Colonic mucosa (tissue), 4 donors: Measurements from ENCODE around the gene PPP1R13B. TPM values are rescaled to one million over a fixed set of nuclear protein-coding genes. Genes with fewer than 3 reads are reported as not detected.

ENCODE experiments used
- DNase-seq: peaks from one replicate; pipeline ENCODE4 v3.0.0-alpha.2; 2020
- H3K27ac ChIP-seq: fragments of 200-600 bp; one replicate; pipeline ENCODE4 v1.8.0; 2021
- H3K27me3 ChIP-seq: fragments of 200-600 bp; one replicate; pipeline ENCODE4 v1.8.0; 2021
- H3K36me3 ChIP-seq: fragments of 200-600 bp; one replicate; pipeline ENCODE4 v1.8.0; 2021
- H3K4me1 ChIP-seq: fragments of 200-600 bp; one replicate; pipeline ENCODE4 v1.8.0; 2021; ENCODE audit warnings: mild to moderate bottlenecking
- H3K4me3 ChIP-seq: fragments of 200-600 bp; one replicate; pipeline ENCODE4 v1.8.0; 2021
- H3K9ac ChIP-seq, 2 donors: one replicate each; pipeline ENCODE4 v1.7.0; 2013; ENCODE audit warnings: control low read depth in 2 of 2, low read depth in 2 of 2, low read length in 2 of 2
- H3K9me3 ChIP-seq: fragments of 200-600 bp; one replicate; pipeline ENCODE4 v1.8.0; 2021
- intact Hi-C: fragments of 100-400 bp; cut with DNase I; formaldehyde crosslinking; loops from one replicate; pipeline ENCODE4 v1.14.1; 2022
- total RNA-seq, 2 donors: library from RNA; stranded (reverse); fragmentation: NEBNext Ultra II Directional in 1 of 2; extraction: Animal tissue kit (Norgen Biotek cat#: 25700) in 1 of 2; gene quantifications; one replicate each; pipeline ENCODE4 v1.2.1, GENCODE V29; 2021
- TF ChIP-seq, protein P1 (sequence below): fragments of 200-600 bp; IDR thresholded peaks from one replicate; pipeline ENCODE4 v1.8.0; 2022; ENCODE audit warnings: antibody characterized with exemption, mild to moderate bottlenecking
- donor health status: healthy.
- donor health status: DM: no; HTN: no; CAD: no.
- donor health status: DM: no; HTN: no; CAD: no.

PPP1R13B gene
- total RNA-seq, 2 donors from 2014 or later: 41.1 to 48.3 TPM

DNA sequence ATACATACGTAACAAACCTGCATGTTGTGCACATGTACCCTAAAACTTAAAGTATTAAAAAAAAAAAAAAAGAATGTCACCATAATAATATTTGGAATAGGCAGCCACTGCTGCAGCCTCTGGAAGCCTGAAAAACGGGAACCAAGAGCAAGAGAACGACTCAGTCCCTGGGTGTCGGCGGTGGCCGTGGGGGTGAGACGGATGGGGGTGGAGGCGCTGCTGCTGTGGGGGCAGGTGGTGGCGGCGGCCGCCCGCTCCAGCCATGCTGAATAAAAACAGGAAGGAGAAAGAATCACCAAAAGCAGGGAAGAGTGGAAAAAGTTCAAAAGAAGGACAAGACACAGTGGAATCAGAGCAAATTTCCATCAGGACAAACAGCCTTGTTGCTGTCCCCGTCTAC lies 84.8 kb downstream of the PPP1R13B start:
- no peak overlapping the region for H3K27ac ChIP-seq
- DNase-seq: no peak
- no peaks in the 10 kb centered on the region for H3K27me3 ChIP-seq
- intact Hi-C loops: no loop called here
- H3K36me3 ChIP-seq: no peaks in the 10 kb centered on the region
- H3K4me1 ChIP-seq: no peaks in the 10 kb centered on the region
- no peaks in the 10 kb centered on the region for H3K9me3 ChIP-seq
- TF ChIP-seq, protein P1, sequence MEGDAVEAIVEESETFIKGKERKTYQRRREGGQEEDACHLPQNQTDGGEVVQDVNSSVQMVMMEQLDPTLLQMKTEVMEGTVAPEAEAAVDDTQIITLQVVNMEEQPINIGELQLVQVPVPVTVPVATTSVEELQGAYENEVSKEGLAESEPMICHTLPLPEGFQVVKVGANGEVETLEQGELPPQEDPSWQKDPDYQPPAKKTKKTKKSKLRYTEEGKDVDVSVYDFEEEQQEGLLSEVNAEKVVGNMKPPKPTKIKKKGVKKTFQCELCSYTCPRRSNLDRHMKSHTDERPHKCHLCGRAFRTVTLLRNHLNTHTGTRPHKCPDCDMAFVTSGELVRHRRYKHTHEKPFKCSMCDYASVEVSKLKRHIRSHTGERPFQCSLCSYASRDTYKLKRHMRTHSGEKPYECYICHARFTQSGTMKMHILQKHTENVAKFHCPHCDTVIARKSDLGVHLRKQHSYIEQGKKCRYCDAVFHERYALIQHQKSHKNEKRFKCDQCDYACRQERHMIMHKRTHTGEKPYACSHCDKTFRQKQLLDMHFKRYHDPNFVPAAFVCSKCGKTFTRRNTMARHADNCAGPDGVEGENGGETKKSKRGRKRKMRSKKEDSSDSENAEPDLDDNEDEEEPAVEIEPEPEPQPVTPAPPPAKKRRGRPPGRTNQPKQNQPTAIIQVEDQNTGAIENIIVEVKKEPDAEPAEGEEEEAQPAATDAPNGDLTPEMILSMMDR: no peak
- H3K4me3 ChIP-seq: no peak overlapping the region
- H3K9ac ChIP-seq: no peak overlapping the region

DNA sequence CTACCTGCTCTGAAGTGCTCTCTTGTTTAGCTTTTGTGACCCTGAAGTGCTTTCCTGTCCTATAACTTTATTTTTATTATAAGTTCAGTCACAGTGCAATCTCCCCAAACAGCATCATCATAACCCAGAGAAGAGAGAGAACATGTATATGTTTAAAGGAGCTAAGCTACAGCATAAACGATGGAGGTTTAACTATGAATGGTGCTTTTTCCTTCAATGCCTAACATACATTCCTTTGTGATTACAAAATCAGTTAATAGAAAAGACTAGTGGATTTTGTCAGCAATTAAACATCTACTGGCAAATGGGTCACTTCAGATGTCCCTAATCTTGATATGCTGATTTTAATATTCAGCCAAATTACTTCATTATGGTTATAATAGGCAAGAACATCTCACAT lies 85.3 kb downstream of the PPP1R13B start:
- Histone ChIP-seq H3K4me3 (no peak overlapping the region), H3K4me1 (no peaks in the 10 kb centered on the region), H3K27ac (no peak overlapping the region), H3K9ac (no peak overlapping the region), H3K9me3 (no peaks in the 10 kb centered on the region), H3K27me3 (no peaks in the 10 kb centered on the region), H3K36me3 (no peaks in the 10 kb centered on the region)
- intact Hi-C loops: no loop called here
- DNase-seq: no peak
- TF ChIP-seq, protein P1: no peak

DNA sequence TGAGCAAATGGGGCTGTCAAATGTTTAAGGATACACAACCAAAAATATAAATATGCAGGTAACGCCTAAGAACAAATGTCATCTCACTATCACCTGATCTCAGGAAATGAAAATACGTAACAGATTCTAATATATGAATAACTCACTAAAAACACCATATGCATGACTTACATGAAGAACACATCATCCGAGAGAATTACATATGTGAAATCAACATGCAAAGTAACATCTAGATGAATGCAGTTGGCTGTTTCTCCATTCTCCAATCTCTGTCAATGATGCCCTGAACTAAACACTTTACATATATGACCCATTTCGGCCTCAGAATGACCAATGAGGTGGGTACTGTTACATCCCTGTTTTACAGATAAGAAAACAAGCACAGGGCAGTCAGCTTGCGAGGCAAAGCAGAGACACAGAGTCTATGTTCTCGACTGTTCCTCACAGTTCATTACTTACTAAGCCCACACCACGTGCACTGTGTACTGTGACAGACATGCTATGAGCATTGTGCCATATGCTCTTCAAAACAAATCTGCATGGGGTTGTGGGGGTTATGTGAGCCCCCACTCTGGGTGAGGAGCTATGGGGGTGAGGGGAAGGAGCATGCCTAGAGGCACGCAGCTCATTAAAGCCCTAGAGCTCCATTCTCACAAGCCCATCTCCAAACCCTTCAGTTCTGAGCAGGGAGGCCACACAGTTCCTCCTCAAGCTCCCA lies 89.2 kb downstream of the PPP1R13B start:
- no peak overlapping the region for H3K9ac ChIP-seq
- H3K4me3 ChIP-seq: no peak overlapping the region
- TF ChIP-seq, protein P1: no peak
- intact Hi-C loops: no loop called here
- no peaks in the 10 kb centered on the region for H3K9me3 ChIP-seq
- no peaks in the 10 kb centered on the region for H3K36me3 ChIP-seq
- H3K27ac ChIP-seq: no peak overlapping the region
- DNase-seq: no peak
- H3K27me3 ChIP-seq: no peaks in the 10 kb centered on the region
- H3K4me1 ChIP-seq: no peaks in the 10 kb centered on the region

DNA sequence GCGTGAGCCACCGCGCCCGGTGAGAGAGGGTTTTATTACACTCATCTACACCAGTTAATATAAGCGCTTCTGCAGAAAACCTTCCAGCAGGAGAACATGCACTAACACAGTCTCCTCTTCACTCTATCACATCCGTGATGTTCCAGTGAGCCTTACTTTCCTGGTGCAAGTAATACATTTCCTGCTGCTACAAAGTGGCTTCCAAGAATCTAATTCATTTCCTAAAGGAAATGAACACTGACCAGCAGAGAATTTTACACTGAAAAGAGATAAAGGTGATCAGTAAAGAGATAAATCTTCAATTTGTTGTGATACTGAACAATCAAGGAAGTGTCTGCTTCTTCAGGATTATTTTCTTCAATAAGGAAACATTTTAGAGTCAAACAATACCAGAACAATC lies 92.3 kb downstream of the PPP1R13B start:
- DNase-seq: no peak
- Histone ChIP-seq H3K4me1 (no peaks in the 10 kb centered on the region), H3K9me3 (no peaks in the 10 kb centered on the region), H3K27me3 (no peaks in the 10 kb centered on the region), H3K4me3 (no peak overlapping the region), H3K9ac (no peak overlapping the region), H3K27ac (no peak overlapping the region), H3K36me3 (no peaks in the 10 kb centered on the region)
- intact Hi-C loops: no loop called here
- TF ChIP-seq, protein P1: no peak

DNA sequence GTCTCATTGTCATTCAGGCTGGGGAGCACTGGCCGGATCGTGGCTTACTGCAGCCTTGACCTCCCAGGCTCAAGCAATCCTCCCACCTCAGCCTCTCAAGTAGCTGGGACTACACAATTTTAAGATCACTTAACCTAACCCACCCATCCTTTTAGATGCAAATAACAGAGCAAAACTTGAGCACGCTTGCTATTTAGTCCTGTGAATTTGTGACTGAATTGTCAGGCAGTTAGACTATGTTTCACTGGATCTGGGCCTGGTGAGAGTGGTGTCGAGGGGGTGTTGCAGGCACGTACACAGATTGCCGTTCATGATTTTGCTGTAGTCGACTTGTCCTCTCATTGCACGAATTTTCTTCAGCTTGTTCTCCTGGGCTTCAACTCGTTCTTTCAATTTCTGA lies 93.6 kb downstream of the PPP1R13B start:
- no peaks in the 10 kb centered on the region for H3K9me3 ChIP-seq
- H3K4me3 ChIP-seq: no peak overlapping the region
- no peaks in the 10 kb centered on the region for H3K27me3 ChIP-seq
- intact Hi-C loops: no loop called here
- H3K9ac ChIP-seq: no peak overlapping the region
- DNase-seq: peak; percentile 1
- H3K27ac ChIP-seq: no peak overlapping the region
- TF ChIP-seq, protein P1: no peak
- no peaks in the 10 kb centered on the region for H3K4me1 ChIP-seq
- no peaks in the 10 kb centered on the region for H3K36me3 ChIP-seq
